ENCODE data around the gene IGFBP4. TPM values are rescaled to one million over a fixed set of nuclear protein-coding genes. Genes with fewer than 3 reads are reported as not detected.

Gene IGFBP4
- total RNA-seq, 1 experiment from 2014 or later: 198 TPM

- DNase-seq (ENCODE audit: low read depth): no peak
- in situ Hi-C loops (cut with HindIII; ENCODE audit: low pct_unique_long_range_greater_than_20kb, low sequenced_read_pairs): no loop called here
Measured at GRCh38 chr17:40464392-40464855, 21.2 kb downstream of the IGFBP4 start.

GRCh38 chr17:40466298-40466971 is 23.2 kb downstream of the IGFBP4 start:
- DNase-seq (ENCODE audit: low read depth): no peak
- in situ Hi-C loops (cut with HindIII; ENCODE audit: low pct_unique_long_range_greater_than_20kb, low sequenced_read_pairs): no loop called here

GRCh38 chr17:40467281-40467867 is 24.1 kb downstream of the IGFBP4 start:
- no peak for DNase-seq (ENCODE audit: low read depth)
- in situ Hi-C loops (cut with HindIII; ENCODE audit: low pct_unique_long_range_greater_than_20kb, low sequenced_read_pairs): no loop called here

- in situ Hi-C loops (cut with HindIII; ENCODE audit: low pct_unique_long_range_greater_than_20kb, low sequenced_read_pairs): no loop called here
- no peak for DNase-seq (ENCODE audit: low read depth)
Measured at GRCh38 chr17:40468560-40468959, 25.3 kb downstream of the IGFBP4 start.

GRCh38 chr17:40469805-40470675 is 26.8 kb downstream of the IGFBP4 start:
- in situ Hi-C loops (cut with HindIII; ENCODE audit: low pct_unique_long_range_greater_than_20kb, low sequenced_read_pairs): no loop called here
- DNase-seq (ENCODE audit: low read depth): no peak

GRCh38 chr17:40470932-40471828 is 27.9 kb downstream of the IGFBP4 start:
- no peak for DNase-seq (ENCODE audit: low read depth)
- in situ Hi-C loops (cut with HindIII; ENCODE audit: low pct_unique_long_range_greater_than_20kb, low sequenced_read_pairs): no loop called here

GRCh38 chr17:40471846-40472732 is 28.8 kb downstream of the IGFBP4 start:
- DNase-seq (ENCODE audit: low read depth): no peak
- in situ Hi-C loops (cut with HindIII; ENCODE audit: low pct_unique_long_range_greater_than_20kb, low sequenced_read_pairs): no loop called here

- DNase-seq (ENCODE audit: low read depth): no peak
- in situ Hi-C loops (cut with HindIII; ENCODE audit: low pct_unique_long_range_greater_than_20kb, low sequenced_read_pairs): no loop called here
Measured at GRCh38 chr17:40472733-40473452, 29.6 kb downstream of the IGFBP4 start.

- no peak for DNase-seq (ENCODE audit: low read depth)
- in situ Hi-C loops (cut with HindIII; ENCODE audit: low pct_unique_long_range_greater_than_20kb, low sequenced_read_pairs): no loop called here
Measured at GRCh38 chr17:40473573-40474365, 30.5 kb downstream of the IGFBP4 start.

GRCh38 chr17:40474419-40475002 is 31.3 kb downstream of the IGFBP4 start:
- no peak for DNase-seq (ENCODE audit: low read depth)

GRCh38 chr17:40475234-40475908 is 32.1 kb downstream of the IGFBP4 start:
- in situ Hi-C loops (cut with HindIII; ENCODE audit: low pct_unique_long_range_greater_than_20kb, low sequenced_read_pairs): no loop called here
- DNase-seq (ENCODE audit: low read depth): no peak

More at GRCh38 chr17:40474419-40475002, 31.3 kb downstream of the IGFBP4 start:
- in situ Hi-C loops (cut with HindIII; ENCODE audit: low pct_unique_long_range_greater_than_20kb, low sequenced_read_pairs): no loop called here

GRCh38 chr17:40477796-40478195 is 34.5 kb downstream of the IGFBP4 start:
- in situ Hi-C loops (cut with HindIII; ENCODE audit: low pct_unique_long_range_greater_than_20kb, low sequenced_read_pairs): no loop called here

GRCh38 chr17:40478486-40478885 is 35.2 kb downstream of the IGFBP4 start:
- in situ Hi-C loops (cut with HindIII; ENCODE audit: low pct_unique_long_range_greater_than_20kb, low sequenced_read_pairs): no loop called here
- no peak for DNase-seq (ENCODE audit: low read depth)

More at GRCh38 chr17:40477796-40478195, 34.5 kb downstream of the IGFBP4 start:
- no peak for DNase-seq (ENCODE audit: low read depth)

- in situ Hi-C loops (cut with HindIII; ENCODE audit: low pct_unique_long_range_greater_than_20kb, low sequenced_read_pairs): no loop called here
Measured at GRCh38 chr17:40479754-40480480, 36.7 kb downstream of the IGFBP4 start.

More at GRCh38 chr17:40479754-40480480, 36.7 kb downstream of the IGFBP4 start:
- DNase-seq (ENCODE audit: low read depth): no peak
